ENCODE results near the gene PTPRD.
A peak's percentile ranks its signal among the peaks of the same experiment; 100 is the strongest.

The PTPRD gene

GRCh38 chr9:10232352-10232930 is 380.4 kb downstream of the PTPRD start:
- no peaks in the 10 kb centered on the region for H3K9me3 ChIP-seq (ENCODE audit: insufficient read depth, low read depth, low read length)
- no peaks in the 10 kb centered on the region for H4K20me1 ChIP-seq (ENCODE audit: insufficient read depth, low read length, poor library complexity, severe bottlenecking)
- peak overlapping the region; percentile 54 for H2AFZ ChIP-seq (ENCODE audit: low read length)

GRCh38 chr9:10230512-10230911 is 382.3 kb downstream of the PTPRD start:
- H2AFZ ChIP-seq (ENCODE audit: low read length): no peak overlapping the region
- no peaks in the 10 kb centered on the region for H3K9me3 ChIP-seq (ENCODE audit: insufficient read depth, low read depth, low read length)
- no peaks in the 10 kb centered on the region for H3K36me3 ChIP-seq (ENCODE audit: insufficient read depth, low read length)
- TF ChIP-seq, protein P1, sequence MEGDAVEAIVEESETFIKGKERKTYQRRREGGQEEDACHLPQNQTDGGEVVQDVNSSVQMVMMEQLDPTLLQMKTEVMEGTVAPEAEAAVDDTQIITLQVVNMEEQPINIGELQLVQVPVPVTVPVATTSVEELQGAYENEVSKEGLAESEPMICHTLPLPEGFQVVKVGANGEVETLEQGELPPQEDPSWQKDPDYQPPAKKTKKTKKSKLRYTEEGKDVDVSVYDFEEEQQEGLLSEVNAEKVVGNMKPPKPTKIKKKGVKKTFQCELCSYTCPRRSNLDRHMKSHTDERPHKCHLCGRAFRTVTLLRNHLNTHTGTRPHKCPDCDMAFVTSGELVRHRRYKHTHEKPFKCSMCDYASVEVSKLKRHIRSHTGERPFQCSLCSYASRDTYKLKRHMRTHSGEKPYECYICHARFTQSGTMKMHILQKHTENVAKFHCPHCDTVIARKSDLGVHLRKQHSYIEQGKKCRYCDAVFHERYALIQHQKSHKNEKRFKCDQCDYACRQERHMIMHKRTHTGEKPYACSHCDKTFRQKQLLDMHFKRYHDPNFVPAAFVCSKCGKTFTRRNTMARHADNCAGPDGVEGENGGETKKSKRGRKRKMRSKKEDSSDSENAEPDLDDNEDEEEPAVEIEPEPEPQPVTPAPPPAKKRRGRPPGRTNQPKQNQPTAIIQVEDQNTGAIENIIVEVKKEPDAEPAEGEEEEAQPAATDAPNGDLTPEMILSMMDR (conservative IDR thresholded peaks at IDR 0.05; ENCODE audit: low read length): no peak
- TF ChIP-seq EZH2phosphoT487 (IDR thresholded peaks at IDR 0.05; ENCODE audit: borderline replicate concordance): no peak
- H3K4me1 ChIP-seq (ENCODE audit: insufficient read depth, low read length, poor library complexity, severe bottlenecking): no peaks in the 10 kb centered on the region
- H3K4me2 ChIP-seq (ENCODE audit: low read depth, low read length, poor library complexity, severe bottlenecking): no peak overlapping the region
- H3K27me3 ChIP-seq (ENCODE audit: insufficient read depth, low read length, poor library complexity, severe bottlenecking): no peaks in the 10 kb centered on the region
- H3F3A ChIP-seq (ENCODE audit: low read depth): no peaks in the 10 kb centered on the region
- H3K9ac ChIP-seq (ENCODE audit: low read depth, low read length, poor library complexity, severe bottlenecking): no peak overlapping the region
- no peaks in the 10 kb centered on the region for H3K9me2 ChIP-seq (replicated peaks; ENCODE audit: low read depth, low read length)
- no peaks in the 10 kb centered on the region for H4K20me1 ChIP-seq (ENCODE audit: insufficient read depth, low read length, poor library complexity, severe bottlenecking)
- no peak overlapping the region for H3K4me3 ChIP-seq (ENCODE audit: low read length, poor library complexity, severe bottlenecking)
- H3K79me2 ChIP-seq (ENCODE audit: insufficient read depth, low read length): no peaks in the 10 kb centered on the region

More at GRCh38 chr9:10232352-10232930, 380.4 kb downstream of the PTPRD start:
- Histone ChIP-seq H3K79me2 (ENCODE audit: insufficient read depth, low read length) (no peaks in the 10 kb centered on the region), H3K4me2 (ENCODE audit: low read depth, low read length, poor library complexity, severe bottlenecking) (no peak overlapping the region), H3K36me3 (ENCODE audit: insufficient read depth, low read length) (no peaks in the 10 kb centered on the region), H3K9ac (ENCODE audit: low read depth, low read length, poor library complexity, severe bottlenecking) (no peak overlapping the region), H3K4me3 (ENCODE audit: low read length, poor library complexity, severe bottlenecking) (no peak overlapping the region), H3F3A (ENCODE audit: low read depth) (no peaks in the 10 kb centered on the region), H3K4me1 (ENCODE audit: insufficient read depth, low read length, poor library complexity, severe bottlenecking) (no peaks in the 10 kb centered on the region), H3K9me2 (replicated peaks; ENCODE audit: low read depth, low read length) (no peaks in the 10 kb centered on the region), H3K27me3 (ENCODE audit: insufficient read depth, low read length, poor library complexity, severe bottlenecking) (no peaks in the 10 kb centered on the region)
- no peak for TF ChIP-seq EZH2phosphoT487 (IDR thresholded peaks at IDR 0.05; ENCODE audit: borderline replicate concordance)
- TF ChIP-seq, protein P1 (conservative IDR thresholded peaks at IDR 0.05; ENCODE audit: low read length): peak; percentile 66

GRCh38 chr9:10228082-10228481 is 384.7 kb downstream of the PTPRD start:
- Histone ChIP-seq H3K9me3 (ENCODE audit: insufficient read depth, low read depth, low read length) (no peaks in the 10 kb centered on the region), H3K4me2 (ENCODE audit: low read depth, low read length, poor library complexity, severe bottlenecking) (no peak overlapping the region), H3K79me2 (ENCODE audit: insufficient read depth, low read length) (no peaks in the 10 kb centered on the region), H3K4me3 (ENCODE audit: low read length, poor library complexity, severe bottlenecking) (no peak overlapping the region), H4K20me1 (ENCODE audit: insufficient read depth, low read length, poor library complexity, severe bottlenecking) (no peaks in the 10 kb centered on the region), H3K9ac (ENCODE audit: low read depth, low read length, poor library complexity, severe bottlenecking) (no peak overlapping the region), H3K4me1 (ENCODE audit: insufficient read depth, low read length, poor library complexity, severe bottlenecking) (no peaks in the 10 kb centered on the region), H3K36me3 (ENCODE audit: insufficient read depth, low read length) (no peaks in the 10 kb centered on the region), H3F3A (ENCODE audit: low read depth) (no peaks in the 10 kb centered on the region), H3K9me2 (replicated peaks; ENCODE audit: low read depth, low read length) (no peaks in the 10 kb centered on the region), H3K27me3 (ENCODE audit: insufficient read depth, low read length, poor library complexity, severe bottlenecking) (no peaks in the 10 kb centered on the region), H2AFZ (ENCODE audit: low read length) (no peak overlapping the region)
- TF ChIP-seq EZH2phosphoT487 (IDR thresholded peaks at IDR 0.05; ENCODE audit: borderline replicate concordance): no peak
- TF ChIP-seq, protein P1 (conservative IDR thresholded peaks at IDR 0.05; ENCODE audit: low read length): no peak

All from Loucy (cell line).